GM18502 (cell line): Measurements from ENCODE around the gene HOXA3.

Experiments used
- ATAC-seq: cut with Tn5 transposase; IDR thresholded peaks from one replicate; pipeline ENCODE4 v1.9.1; 2021; ENCODE audit warnings: mild to moderate bottlenecking; ENCODE audit not compliant: unreplicated experiment, poor library complexity

The HOXA3 gene

DNA sequence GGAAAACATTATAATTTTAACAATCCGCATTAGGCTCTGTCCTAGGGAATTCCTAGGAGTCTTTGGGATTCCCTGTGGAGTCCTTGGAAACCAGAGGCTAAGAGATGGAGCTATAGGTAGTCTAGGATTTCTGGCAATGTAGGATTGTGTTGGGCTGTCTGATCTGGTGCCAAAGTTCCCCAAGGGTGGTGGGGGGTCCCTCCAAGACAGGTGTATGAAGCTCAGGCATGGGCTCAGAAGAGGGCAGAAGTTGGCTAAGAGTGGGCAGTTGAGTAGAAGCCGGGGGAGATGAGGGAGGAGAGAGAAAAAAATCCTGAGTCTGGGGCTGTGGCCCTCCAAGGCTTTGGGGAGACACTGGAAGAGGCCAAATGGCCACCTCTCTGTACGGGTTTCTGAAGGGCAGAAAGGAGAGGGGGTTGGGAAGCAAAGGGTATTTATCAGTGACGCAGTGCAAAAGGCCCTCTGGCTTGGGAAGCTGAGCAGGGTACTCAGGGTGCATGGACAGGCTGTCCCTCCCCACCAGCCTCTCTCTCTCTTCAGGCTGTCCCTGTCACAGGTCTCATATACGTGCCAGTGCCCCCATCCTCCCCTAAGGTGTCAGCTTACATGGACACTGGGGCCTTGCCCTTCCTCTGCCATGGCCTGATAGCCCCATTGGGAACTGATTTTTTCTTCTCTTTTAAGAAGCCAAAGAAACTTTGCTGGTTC is 5.7 kb downstream of the HOXA3 start:
- no peak for ATAC-seq

DNA sequence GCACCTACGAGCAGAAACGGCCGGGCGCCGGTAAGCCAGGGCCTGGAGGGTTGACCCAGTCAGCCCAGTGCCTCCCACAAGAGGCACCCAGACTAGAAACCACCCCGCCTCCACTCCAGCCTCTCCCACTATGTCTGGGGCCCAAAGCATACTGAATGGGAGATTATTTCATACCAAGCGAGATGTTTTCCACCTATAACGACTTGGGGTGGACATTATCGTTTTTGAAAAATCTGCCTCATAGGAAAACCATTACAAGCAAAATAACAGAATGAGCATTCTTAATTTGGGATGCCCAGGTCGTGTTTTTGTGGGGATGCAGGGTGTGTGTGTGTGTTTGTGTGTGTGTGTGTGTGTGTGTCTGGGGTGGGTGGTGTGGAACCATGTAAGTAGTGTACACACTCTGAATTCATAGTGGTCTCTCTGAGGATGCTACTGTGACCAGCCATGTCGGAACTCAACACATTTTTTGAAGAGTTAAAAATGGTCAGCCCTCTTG is 6.4 kb downstream of the HOXA3 start:
- no peak for ATAC-seq

DNA sequence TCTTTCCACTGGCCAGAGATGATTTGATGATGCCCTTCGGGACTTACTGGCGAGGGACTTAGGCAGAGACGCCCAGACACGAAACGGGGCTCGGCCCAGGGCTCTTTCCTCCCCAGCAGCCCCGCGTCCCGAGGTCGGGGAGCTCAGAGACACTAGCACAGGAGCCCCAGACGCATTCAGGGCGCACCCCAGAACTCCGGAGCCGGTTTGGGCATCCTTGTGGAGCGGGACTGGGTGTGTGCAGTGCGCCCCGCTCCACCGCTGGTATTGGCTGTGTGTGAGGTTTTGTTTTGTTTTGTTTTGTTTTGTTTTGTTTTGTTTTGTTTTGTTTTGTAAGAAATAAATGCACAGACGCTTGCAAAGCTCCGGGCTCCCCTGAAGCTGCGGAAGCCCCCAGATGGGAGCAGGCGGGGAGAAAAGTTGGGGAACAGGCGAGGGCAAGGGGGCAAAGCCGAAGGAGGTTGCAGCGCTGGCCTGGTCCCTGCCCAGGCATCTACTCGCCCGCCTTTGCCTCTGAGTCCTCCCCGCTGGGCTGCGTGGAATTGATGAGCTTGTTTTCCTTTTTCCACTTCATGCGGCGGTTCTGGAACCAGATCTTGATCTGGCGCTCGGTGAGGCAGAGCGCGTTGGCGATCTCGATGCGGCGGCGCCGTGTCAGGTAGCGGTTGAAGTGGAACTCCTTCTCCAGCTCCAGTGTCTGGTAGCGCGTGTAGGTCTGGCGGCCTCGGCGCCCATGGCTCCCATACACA is 7.0 kb downstream of the HOXA3 start:
- no peak for ATAC-seq

DNA sequence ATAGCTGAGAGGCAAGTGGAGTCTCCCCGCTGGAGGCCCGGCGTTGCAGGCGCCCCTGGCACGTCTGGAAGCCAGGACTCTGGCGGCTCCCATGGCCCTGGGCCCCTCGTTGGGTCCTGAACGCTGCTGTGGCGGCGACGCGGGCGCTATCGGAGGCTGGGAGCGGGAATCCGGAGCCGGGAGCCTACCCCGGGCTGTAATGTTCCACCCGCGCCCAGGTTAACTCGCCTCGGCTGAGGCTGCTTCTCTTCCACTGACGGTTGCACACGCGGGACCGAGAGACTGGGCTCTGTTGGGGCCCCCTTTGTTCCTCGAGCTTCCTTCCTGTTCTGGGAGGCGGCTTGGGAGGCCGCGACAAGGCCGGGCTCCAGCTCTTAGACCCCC is 7.6 kb downstream of the HOXA3 start:
- no peak for ATAC-seq

DNA sequence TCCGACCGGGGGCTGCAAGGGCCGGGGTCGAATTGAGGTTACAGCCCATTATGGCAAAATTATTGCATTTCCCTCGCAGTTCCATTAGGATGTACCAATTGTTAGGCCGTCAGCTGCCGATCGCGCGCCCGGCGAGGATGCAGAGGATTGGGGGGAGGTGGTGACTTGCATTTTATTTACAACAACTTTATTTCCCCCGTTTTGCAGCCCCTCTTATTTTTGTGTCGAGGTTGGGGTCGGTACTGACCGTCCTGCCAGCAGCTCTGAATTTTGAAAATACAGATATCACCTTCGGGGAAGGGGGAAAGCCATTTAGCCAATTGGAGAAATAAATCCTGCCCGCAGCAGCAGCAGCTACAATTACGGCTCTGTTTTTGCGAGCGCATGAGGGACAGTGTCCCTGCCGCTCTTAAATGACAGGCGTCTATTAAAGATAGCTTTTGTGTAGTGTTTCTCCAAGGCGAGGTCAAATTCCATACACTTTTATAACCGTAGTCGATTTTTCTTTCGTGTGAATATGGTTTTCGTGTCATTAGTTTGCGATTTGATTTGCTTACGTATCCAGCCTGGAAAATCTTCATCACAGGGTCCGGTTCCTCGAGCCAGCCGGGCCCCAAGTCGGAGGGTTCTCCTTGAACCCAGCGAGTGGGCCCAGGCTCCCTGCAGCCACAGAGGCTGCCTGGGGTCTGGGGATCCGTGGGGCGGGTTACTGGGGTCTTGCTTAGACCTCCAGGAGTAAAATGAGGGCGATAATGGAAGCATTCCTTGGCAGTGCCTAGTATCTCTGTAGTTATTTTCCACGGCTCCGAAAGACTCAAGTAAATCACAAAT is 8.2 kb downstream of the HOXA3 start:
- ATAC-seq: no peak

DNA sequence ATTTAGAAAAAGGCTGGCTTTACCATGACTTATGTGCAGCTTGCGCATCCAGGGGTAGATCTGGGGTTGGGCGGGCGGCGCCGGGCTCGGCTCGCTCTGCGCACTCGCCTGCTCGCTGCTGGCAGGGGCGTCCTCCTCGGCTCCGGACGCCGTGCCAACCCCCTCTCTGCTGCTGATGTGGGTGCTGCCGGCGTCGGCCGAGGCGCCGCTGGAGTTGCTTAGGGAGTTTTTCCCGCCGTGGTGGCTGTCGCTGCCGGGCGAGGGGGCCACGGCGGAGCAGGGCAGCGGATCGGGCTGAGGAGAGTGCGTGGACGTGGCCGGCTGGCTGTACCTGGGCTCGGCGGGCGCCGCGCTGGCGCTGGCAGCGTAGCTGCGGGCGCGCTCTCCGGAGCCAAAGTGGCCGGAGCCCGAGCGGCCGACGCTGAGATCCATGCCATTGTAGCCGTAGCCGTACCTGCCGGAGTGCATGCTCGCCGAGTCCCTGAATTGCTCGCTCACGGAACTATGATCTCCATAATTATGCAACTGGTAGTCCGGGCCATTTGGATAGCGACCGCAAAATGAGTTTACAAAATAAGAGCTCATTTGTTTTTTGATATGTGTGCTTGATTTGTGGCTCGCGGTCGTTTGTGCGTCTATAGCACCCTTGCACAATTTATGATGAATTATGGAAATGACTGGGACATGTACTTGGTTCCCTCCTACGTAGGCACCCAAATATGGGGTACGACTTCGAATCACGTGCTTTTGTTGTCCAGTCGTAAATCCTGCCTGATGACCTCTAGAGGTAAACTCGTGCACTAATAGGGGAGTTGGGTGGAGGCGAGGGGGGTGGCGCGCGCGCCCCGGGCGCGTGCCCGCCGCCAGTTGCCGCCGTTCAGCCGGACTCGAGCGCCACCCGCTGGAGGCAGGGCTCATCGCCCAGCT is 9.1 kb downstream of the HOXA3 start, which contains the start of gene HOXA5:
Gene HOXA5 (minus strand): TSS at position 659 of the 927 bp plus-strand sequence. CDS start 74 bp downstream, at position 585.
- ATAC-seq: no peak

GRCh38 chr7:27142580-27143022 is 9.8 kb downstream of the HOXA3 start:
- ATAC-seq: no peak

GRCh38 chr7:27141923-27142579 is 10.3 kb downstream of the HOXA3 start:
- ATAC-seq: no peak

DNA sequence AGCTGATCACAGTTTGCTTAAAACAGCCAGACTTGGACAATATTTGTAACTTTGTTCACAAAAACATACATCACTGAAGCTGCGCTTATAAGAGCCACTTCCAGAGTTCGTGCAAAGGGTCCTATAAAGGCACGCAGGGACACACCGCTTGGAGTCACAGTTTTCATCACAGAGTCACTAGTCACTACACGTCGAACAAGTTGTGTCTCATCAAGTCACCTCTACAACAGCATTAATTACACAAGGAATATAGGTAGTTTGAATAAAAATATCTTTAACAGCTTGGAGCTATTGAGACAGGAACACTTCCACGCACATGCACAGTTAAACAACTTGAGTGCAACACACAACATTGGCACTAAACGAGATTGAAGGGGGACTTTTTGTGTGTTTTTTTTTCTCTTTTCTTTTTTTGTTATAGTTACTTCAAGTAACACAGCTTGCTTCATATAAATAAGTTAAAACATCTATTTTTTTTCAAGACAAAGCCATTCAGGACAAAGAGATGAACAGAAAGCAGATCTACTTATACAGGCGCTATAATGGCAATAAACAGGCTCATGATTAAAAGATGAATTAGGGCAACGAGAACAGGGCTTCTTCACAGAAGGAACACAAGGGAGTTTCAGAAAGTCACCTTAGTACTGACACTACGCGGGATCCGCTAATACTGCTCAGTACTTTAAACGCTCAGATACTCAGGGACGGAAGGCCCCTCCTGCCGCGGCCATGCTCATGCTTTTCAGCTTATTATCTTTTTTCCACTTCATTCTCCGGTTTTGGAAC is 11.1 kb downstream of the HOXA3 start:
- no peak for ATAC-seq

DNA sequence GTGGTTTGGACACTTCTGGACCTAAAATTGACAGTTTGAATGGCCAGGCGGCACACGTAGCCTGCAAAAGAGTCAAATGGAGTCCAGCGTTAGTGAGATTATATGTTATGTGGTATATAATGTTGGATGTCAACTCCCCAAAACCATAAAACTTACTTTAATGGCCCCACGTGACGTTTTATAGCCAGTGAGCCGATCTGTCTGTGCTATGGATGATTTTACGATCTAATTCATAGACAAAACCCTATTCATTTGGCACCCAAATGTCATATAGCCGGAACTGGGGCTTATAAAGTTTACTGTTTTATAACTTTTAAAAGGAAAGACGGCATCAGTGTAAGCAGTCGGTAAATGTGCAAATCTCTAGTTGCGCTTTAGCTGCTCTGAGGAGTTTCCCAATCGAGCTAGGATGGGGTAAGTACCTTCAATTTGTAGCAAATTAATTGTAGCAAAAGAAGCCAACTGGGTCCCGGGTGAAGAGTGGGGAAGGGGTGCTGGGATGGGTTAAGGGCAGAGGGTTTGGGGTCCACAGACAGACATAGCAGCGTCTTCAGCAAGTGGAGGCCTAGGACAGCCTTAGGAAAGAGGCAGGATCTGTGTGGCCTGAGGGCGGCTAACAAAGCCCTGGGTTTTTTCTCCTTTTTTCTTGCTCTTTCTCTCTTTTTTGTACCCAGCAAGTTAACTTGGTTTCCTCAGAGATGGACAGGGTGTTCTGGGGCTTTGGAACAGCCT is 12.1 kb downstream of the HOXA3 start:
- no peak for ATAC-seq

GRCh38 chr7:27139334-27140125 is 12.9 kb downstream of the HOXA3 start:
- no peak for ATAC-seq

DNA sequence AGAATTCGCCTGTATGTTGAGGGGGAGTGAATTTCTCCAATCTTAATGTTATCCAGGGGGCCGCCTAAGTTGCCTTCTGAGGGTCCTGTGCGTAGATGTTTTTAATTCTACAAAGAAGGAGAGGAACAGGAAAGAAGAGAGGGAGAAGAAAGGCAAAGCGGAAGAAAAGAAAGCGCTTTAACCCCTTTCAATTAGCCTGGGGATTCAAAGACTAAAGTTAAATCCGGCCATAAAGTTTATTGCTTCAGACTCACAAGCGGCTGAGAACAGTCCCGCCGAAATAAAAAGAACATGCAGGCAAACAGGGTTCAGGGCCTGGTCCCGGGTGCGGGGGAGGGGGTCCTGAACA is 13.4 kb downstream of the HOXA3 start:
- ATAC-seq: no peak

DNA sequence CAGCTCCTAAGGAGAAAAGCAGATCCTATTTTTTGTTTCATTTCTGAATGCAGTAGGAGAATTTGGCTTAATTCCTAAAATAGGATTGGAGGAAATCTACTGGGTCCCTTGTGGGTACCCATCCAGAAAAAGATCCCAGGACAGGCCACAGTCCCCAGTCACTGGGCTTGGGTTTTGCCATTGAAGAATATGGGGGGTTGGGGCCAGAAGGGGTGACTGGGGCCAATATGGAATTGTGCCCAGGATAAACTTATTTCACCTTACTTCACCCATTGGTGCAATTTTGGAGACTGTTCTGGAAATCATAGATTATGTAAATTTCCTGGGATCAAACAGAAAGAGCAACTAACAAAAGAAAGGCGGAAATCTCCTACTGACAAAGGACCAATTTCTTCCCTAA is 13.9 kb downstream of the HOXA3 start:
- no peak for ATAC-seq

DNA sequence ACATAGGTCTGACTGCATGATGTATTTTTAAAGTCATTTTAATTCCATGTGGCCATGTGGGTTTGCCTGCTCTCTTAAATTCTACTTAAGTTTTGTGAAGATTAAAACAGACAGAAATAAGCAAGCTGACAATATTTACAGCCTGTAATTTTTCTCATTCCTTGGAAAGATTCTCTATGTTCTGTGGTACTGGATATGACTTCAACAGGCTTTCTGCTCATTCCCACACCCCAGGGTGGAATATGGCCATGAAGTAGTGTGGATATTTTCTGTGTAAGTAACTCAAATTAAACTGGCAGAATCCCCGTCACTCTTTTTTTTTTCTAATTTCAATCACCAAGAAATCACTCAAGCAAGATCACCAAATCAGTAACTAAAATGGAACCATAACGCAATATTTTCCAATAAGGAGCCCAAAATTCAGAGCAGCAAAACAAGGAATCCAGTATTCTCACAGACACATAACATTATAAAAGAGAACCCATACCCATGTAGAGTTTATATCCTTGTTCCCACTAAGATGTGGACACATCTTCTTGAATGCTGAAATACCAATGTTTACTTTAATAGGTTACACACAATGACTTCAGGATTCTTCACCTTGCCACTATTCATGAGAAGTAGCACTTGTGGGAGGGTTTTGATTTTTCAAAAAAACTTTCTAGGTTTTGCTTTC is 14.6 kb downstream of the HOXA3 start:
- ATAC-seq: no peak

DNA sequence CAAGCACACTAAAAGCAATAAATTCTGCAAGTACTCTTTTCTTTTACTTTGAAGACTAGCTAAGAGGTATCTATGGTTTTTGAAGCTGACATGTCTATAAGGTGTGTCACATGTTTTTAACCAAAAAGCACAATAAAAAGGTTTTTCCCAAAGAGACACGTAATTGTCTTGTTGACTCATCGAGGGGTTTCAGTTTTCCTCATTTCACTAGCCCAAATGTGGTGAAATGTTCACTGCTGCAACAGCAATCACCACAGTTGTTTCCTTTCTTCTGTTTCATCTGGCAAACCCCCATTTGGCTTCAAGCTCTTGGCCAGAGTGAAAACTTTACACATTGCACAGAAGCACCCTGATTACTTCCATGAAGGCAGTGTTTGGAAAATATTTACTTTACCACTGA is 18.0 kb downstream of the HOXA3 start:
- no peak for ATAC-seq

DNA sequence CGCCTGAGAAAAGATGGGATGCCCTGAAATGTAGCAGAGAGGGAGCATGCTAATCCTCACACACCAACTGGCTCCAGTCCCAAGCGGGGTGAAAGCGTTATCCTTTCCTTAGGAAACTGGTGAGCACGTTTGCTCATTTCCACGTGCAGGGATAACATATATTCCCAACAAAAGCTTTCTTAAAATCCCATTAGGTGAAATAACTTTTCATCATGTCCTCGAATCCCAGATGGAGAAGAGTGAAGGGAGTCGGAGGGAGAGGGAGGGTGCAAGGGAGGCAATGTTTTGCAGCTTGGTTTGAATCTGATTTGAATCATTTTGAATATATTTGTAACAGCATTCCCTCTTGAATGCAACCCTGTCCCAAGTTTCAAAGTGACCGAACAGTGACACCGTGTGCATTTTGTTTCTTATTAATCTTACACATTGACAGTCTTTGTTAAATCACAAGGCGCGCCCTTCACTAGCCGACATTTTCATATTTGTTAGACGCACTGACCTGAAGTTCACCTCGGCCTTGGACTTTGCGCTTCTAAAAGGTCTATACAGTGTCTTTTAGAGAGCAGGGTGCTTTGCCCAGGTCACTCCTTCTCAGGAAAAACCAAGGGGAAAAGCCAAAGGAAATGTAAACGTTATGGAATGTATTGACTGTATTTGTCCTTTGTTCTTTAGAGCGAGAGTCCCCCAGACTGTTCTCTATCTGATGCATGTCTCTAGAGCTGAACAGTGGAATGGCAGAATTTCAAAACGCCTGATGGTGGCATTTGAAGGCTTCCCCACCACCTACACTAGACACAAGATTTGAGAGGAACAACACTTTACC is 18.8 kb downstream of the HOXA3 start:
- ATAC-seq: no peak
